ENCODE results near the gene TRAF4.
"Not testable (repeated sequence)": the region's sequence is repeated elsewhere in the genome, so short reads cannot be mapped to it uniquely, and the experiment has no call there.

The TRAF4 gene

GRCh38 chr17:28716740-28717577 is 26.9 kb upstream of the TRAF4 start:
- DNase-seq, result peak in 1 of 2 donors; percentile 46

GRCh38 chr17:28717578-28718332 is 26.1 kb upstream of the TRAF4 start, which contains the start of gene RAB34:
TSS of gene RAB34 (minus strand) at chr17:28717868. CDS start at chr17:28717266, 602 bp downstream.
- DNase-seq, result peak in 1 of 2 donors; percentile 58

- no peak for DNase-seq
These were observed 25.3 kb upstream of the TRAF4 start for GRCh38 chr17:28718333-28719020.

- DNase-seq, result no peak
These were observed 24.8 kb upstream of the TRAF4 start for GRCh38 chr17:28719021-28719433.

- peak; percentile 59 to 60 for DNase-seq
These were observed 23.4 kb upstream of the TRAF4 start for GRCh38 chr17:28720247-28720996.

GRCh38 chr17:28720997-28721329 is 22.8 kb upstream of the TRAF4 start:
- peak in 1 of 2 donors; percentile 43 for DNase-seq

- no peak for DNase-seq
These were observed 21.2 kb upstream of the TRAF4 start for GRCh38 chr17:28722417-28723158.

GRCh38 chr17:28723159-28723835 is 20.5 kb upstream of the TRAF4 start:
- no peak for DNase-seq

GRCh38 chr17:28723836-28724499 is 19.8 kb upstream of the TRAF4 start:
- not testable (repeated sequence) for DNase-seq

- no peak for DNase-seq
These were observed 19.2 kb upstream of the TRAF4 start for GRCh38 chr17:28724500-28725165.

- DNase-seq, result peak; percentile 46
These were observed 18.6 kb upstream of the TRAF4 start for GRCh38 chr17:28725166-28725659.

GRCh38 chr17:28725660-28726225 is 18.1 kb upstream of the TRAF4 start:
- peak; percentile 72 to 78 for DNase-seq

- DNase-seq, result peak; percentile 80 to 84
These were observed 17.6 kb upstream of the TRAF4 start, which contains the start of gene TLCD1 for GRCh38 chr17:28726226-28726626. TSS of gene TLCD1 (minus strand) at chr17:28726233. CDS start at chr17:28726097, 136 bp downstream.

- DNase-seq, result peak; percentile 93 to 95
These were observed 17.0 kb upstream of the TRAF4 start for GRCh38 chr17:28726627-28727491.

GRCh38 chr17:28728364-28729200 is 15.2 kb upstream of the TRAF4 start, which contains the start of gene NEK8:
TSS of gene NEK8 (plus strand) at chr17:28728788. CDS start at chr17:28728814, 26 bp downstream.
- DNase-seq, result peak; percentile 99

- DNase-seq, result no peak
These were observed 13.9 kb upstream of the TRAF4 start for GRCh38 chr17:28729950-28730330.

- DNase-seq, result no peak
These were observed 10.5 kb upstream of the TRAF4 start for GRCh38 chr17:28733346-28733745.
